ENCODE measurements around the gene SLC38A2. TPM values are rescaled to one million over a fixed set of nuclear protein-coding genes. Genes with fewer than 3 reads are reported as not detected.

SLC38A2 gene
- 100 to 1,000 TPM; 104 to 300 (median 229) TPM for total RNA-seq

DNA sequence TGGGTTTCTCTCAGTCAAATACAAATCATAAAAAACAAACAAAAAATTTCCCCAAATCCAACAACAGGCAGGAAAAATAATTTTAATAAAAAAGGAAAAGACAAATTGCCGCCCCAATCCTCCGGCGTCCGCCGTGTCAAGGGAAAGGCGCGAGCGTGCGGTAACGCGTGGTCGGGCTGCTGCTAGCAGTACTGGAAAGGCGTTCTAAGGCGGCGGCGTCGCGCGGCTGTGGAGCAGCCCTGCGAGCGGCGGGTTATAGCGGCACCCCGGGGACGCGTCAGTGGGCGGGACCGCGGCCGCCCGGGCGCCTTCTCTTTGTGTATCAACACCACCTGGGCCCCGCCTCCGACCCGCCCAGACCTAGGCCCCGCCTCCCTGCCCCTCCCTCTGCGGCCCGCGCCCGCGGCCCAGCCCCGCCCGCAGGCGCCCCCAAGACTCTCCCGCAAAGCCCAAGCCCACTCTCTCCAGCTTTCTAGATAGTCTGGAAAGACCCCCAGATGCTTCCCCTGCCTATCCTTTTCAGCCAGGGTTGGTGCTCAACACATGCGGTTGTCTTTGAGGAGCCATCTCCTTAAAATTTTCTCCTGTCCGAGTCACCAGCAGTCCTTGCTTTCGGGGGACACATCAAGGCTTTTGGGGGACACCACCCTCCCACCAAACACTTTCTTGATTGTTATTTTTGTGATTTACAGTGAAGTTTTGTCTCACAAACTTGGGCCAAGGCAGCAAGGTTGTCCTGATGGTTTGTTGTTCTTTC lies at the start of gene SLC38A2:
TSS of gene SLC38A2 (minus strand) at position 230 of the 757 bp plus-strand sequence. CDS start 1,480 bp downstream, outside the sequence.
- peak within 1 kb of the TSS; percentile 99 to 100 (median 100) for H3K27ac ChIP-seq
- peaks cover 0 to 31% (median 15%) of the 10 kb centered on the region in 4 donors for H3K36me3 ChIP-seq
- H3K9me3 ChIP-seq: no peaks in the 10 kb centered on the region
- DNase-seq: peak; percentile 99
- in situ Hi-C loops (cut with MboI; ENCODE audit: low pct_ligation_motif_present in 1 of 4, low pct_unique_long_range_greater_than_20kb in 1 of 4, low sequenced_read_pairs in 3 of 4) (loop anchor here in 1 of 4 donors (25.0 kb wide), 2 partner anchors 290 to 565 kb away; no protein-coding TSS in a partner anchor), intact Hi-C loops (cut with DNase I; ENCODE audit: low total_unique reads) (loop anchor here (5.0 kb wide), 1 partner anchor 290 kb away; no protein-coding TSS in a partner anchor)
- TF ChIP-seq EP300 (IDR thresholded peaks at IDR 0.05; ENCODE audit: low read depth) (no peak), POLR2AphosphoS5 (IDR thresholded peaks at IDR 0.05) (peak; percentile 99 to 100 (median 100)), POLR2A (IDR thresholded peaks at IDR 0.05) (peak; percentile 100)
- H3K4me3 ChIP-seq: peak within 1 kb of the TSS; percentile 96 to 99 (median 98)
- H3K27me3 ChIP-seq: no peaks in the 10 kb centered on the region
- peaks cover 22 to 39% (median 31%) of the 10 kb centered on the region in 4 donors for H3K4me1 ChIP-seq
- 0% methylated on average over 17 to 45 of the region's 48 CpGs for WGBS, 2 donors (ENCODE audit: low coverage in 1 of 2)

DNA sequence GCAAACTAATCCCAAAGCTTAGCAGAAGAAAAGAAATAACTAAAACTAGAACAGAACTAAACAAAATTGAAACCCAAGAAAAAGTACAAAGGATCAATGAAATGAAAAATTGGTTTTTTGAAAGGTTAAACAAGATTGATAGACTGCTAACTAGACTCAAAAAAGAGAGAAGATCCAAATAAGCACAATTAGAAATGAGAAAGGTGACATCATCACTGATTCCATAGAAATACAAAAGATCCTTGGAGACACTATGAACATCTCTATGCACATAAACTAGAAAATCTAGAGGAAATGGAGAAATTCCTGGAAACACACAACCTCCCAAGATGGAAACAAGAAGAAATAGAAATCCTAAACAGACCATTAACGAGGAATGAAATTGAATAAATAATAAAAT lies 47.1 kb upstream of the SLC38A2 start:
- peaks cover 0 to under 1% (median 0%) of the 10 kb centered on the region in 4 donors for H3K4me1 ChIP-seq
- intact Hi-C loops (cut with DNase I; ENCODE audit: low total_unique reads): no loop called here
- in situ Hi-C loops (cut with MboI; ENCODE audit: low pct_ligation_motif_present in 1 of 4, low pct_unique_long_range_greater_than_20kb in 1 of 4, low sequenced_read_pairs in 3 of 4): no loop called here

DNA sequence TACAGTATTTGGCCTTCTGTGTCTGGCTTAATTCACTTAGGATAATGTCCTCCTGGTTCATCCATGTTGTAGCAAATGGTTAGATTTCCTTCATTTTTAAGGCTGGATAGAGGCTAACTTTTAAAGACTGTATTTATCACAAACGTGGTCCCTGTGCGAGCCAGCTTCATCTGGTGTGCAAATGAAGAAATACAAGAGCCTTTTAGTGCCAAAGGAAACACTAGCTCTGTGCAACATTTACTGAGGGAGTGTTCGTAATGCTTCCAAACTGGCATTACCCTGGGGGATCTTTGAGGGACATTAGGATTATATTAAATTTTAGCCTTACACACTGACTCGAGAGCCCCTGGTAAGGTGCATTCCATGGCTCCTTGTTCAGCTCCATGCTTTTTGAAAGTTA lies 43.0 kb upstream of the SLC38A2 start:
- no peaks in the 10 kb centered on the region for H3K9me3 ChIP-seq
- in situ Hi-C loops (cut with MboI; ENCODE audit: low pct_ligation_motif_present in 1 of 4, low pct_unique_long_range_greater_than_20kb in 1 of 4, low sequenced_read_pairs in 3 of 4) (no loop called here), intact Hi-C loops (cut with DNase I; ENCODE audit: low total_unique reads) (no loop called here)
- no peak overlapping the region for H3K4me3 ChIP-seq
- H3K36me3 ChIP-seq: no peaks in the 10 kb centered on the region
- peaks cover 0 to 25% (median 1%) of the 10 kb centered on the region in 4 donors for H3K4me1 ChIP-seq
- no peak overlapping the region for H3K27ac ChIP-seq
- no peak for DNase-seq
- WGBS, 2 donors (ENCODE audit: low coverage in 1 of 2): 93 to 100% methylated on average over 3 to 4 of the region's 4 CpGs
- TF ChIP-seq, protein P1, sequence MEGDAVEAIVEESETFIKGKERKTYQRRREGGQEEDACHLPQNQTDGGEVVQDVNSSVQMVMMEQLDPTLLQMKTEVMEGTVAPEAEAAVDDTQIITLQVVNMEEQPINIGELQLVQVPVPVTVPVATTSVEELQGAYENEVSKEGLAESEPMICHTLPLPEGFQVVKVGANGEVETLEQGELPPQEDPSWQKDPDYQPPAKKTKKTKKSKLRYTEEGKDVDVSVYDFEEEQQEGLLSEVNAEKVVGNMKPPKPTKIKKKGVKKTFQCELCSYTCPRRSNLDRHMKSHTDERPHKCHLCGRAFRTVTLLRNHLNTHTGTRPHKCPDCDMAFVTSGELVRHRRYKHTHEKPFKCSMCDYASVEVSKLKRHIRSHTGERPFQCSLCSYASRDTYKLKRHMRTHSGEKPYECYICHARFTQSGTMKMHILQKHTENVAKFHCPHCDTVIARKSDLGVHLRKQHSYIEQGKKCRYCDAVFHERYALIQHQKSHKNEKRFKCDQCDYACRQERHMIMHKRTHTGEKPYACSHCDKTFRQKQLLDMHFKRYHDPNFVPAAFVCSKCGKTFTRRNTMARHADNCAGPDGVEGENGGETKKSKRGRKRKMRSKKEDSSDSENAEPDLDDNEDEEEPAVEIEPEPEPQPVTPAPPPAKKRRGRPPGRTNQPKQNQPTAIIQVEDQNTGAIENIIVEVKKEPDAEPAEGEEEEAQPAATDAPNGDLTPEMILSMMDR (IDR thresholded peaks at IDR 0.05): no peak
- TF ChIP-seq POLR2A (IDR thresholded peaks at IDR 0.05) (no peak), EP300 (IDR thresholded peaks at IDR 0.05; ENCODE audit: low read depth) (no peak)
- no peaks in the 10 kb centered on the region for H3K27me3 ChIP-seq

More for the DNA sequence above, 47.1 kb upstream of the SLC38A2 start:
- Histone ChIP-seq H3K9me3 (no peaks in the 10 kb centered on the region), H3K27me3 (no peaks in the 10 kb centered on the region), H3K4me3 (no peak overlapping the region), H3K27ac (no peak overlapping the region), H3K36me3 (no peaks in the 10 kb centered on the region)
- TF ChIP-seq, protein P1 (IDR thresholded peaks at IDR 0.05): no peak
- TF ChIP-seq POLR2A (IDR thresholded peaks at IDR 0.05): no peak
- no peak for TF ChIP-seq POLR2AphosphoS5 (IDR thresholded peaks at IDR 0.05)
- no peak for TF ChIP-seq EP300 (IDR thresholded peaks at IDR 0.05; ENCODE audit: low read depth)
- WGBS, 2 donors (ENCODE audit: low coverage in 1 of 2): 81% methylated on average over 1 of the region's 1 CpG; no CpG with 5 or more reads in 1 of the 2 donors
- no peak for DNase-seq

DNA sequence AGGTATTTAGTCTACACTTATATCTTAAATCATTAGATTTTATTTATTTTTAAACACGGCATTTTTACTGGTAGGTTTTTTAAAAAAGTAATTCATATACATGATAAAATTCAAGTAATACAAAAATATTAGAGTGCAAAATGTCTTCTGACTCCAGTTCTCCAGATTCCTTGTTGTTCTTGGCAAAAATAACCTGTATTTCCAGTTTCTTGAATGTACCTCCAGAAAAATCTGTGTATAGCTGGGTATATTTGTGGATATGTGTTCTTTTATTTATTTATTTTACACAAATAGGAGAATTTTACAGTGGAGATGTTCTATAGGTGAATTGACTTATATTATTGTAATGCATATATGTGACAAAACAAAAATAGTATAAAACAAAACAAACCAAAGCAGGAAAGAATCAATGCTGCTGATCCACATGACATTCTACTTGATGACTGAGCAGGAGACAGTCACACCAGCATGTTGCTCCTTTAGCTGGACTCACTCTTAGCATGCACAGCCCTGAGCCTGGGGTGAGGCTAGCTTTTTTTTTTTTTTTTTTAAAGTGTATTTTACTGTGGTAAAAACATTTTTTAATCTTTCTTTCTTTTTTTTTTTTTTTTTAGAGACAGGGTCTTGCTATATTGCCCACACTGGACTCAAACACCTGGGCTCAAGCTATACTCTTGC lies 42.2 kb upstream of the SLC38A2 start:
- intact Hi-C loops (cut with DNase I; ENCODE audit: low total_unique reads): no loop called here
- Histone ChIP-seq H3K4me1 (peaks cover 0 to 25% (median 1%) of the 10 kb centered on the region in 4 donors), H3K36me3 (no peaks in the 10 kb centered on the region), H3K27me3 (no peaks in the 10 kb centered on the region), H3K4me3 (no peak overlapping the region), H3K27ac (no peak overlapping the region), H3K9me3 (no peaks in the 10 kb centered on the region)
- in situ Hi-C loops (cut with MboI; ENCODE audit: low pct_ligation_motif_present in 1 of 4, low pct_unique_long_range_greater_than_20kb in 1 of 4, low sequenced_read_pairs in 3 of 4): no loop called here
- no peak for DNase-seq
- no peak for TF ChIP-seq POLR2A (IDR thresholded peaks at IDR 0.05)
- TF ChIP-seq, protein P1 (IDR thresholded peaks at IDR 0.05): no peak
- no peak for TF ChIP-seq POLR2AphosphoS5 (IDR thresholded peaks at IDR 0.05)
- no peak for TF ChIP-seq EP300 (IDR thresholded peaks at IDR 0.05; ENCODE audit: low read depth)
- WGBS, 2 donors (ENCODE audit: low coverage in 1 of 2): 85 to 88% methylated on average over 1 of the region's 1 CpG

All from transverse colon (tissue), 4 donors.